GM18511 (cell line): Measurements from ENCODE around the gene IQSEC3.
"Not testable (repeated sequence)": the region's sequence is repeated elsewhere in the genome, so short reads cannot be mapped to it uniquely, and the experiment has no call there.

Source experiments
- ATAC-seq: cut with Tn5 transposase; IDR thresholded peaks from one replicate; pipeline ENCODE4 v1.9.1; 2021; ENCODE audit warnings: mild to moderate bottlenecking, moderate library complexity; ENCODE audit not compliant: unreplicated experiment

Gene IQSEC3

GRCh38 chr12:66428-66781, at the start of gene IQSEC3:
Gene IQSEC3 (plus strand): TSS chr12:66767. CDS start chr12:66883, 116 bp downstream.
- not testable (repeated sequence) for ATAC-seq

DNA sequence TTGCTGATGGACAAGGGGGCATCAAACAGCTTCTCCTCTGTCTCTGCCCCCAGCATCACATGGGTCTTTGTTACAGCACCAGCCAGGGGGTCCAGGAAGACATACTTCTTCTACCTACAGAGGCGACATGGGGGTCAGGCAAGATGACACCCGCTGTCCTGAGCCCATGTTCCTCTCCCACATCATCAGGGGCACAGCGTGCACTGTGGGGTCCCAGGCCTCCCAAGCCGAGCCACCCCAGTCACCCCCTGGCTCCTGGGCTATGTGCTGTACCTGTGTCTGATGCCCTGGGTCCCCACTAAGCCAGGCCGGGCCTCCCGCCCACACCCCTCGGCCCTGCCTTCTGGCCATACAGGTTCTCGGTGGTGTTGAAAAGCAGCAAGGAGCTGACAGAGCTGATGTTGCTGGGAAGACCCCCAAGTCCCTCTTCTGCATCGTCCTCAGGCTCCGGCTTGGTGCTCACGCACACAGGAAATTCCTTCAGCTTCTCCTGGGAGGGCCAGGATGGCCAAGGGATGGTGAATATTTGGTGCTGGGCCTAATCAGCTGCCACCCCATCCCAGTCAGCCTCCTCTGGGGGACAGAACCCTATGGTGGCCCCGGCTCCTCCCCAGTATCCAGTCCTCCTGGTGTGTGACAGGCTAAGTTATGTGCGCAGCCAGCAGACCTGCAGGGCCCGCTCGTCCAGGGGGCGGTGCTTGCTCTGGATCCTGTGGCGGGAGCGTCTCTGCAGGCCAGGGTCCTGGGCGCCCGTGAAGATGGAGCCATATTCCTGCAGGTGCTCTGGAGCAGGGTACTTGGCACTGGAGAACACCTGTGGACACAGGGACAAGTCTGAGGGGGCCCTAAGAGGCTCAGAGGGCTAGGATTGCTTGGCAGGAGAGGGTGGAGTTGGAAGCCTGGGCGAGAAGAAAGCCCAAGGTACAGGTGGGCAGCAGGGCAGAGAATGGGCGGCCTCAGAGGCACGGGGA, 48.9 kb upstream of the IQSEC3 start:
- not testable (repeated sequence) for ATAC-seq

GRCh38 chr12:18821-19567, 47.6 kb upstream of the IQSEC3 start:
- ATAC-seq = not testable (repeated sequence)

GRCh38 chr12:19906-20305, 46.7 kb upstream of the IQSEC3 start:
- ATAC-seq = not testable (repeated sequence)

DNA sequence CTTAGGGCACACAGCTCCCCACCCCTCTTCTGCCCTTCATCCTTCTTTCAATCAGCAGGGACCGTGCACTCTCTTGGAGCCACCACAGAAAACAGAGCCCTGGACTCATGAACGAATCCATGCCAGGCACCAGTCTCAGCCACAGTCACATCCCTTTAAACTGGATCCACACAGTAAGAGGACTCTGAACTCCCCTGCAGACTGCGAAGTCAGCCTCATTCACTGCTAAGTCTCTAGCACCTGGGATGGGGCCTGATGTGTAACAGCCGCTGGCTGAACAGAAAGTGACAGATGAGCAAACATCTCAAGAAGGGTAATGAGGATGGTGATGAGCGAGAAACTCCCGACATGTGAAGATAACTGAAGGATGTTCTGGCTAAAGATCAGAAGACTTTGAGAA, 45.8 kb upstream of the IQSEC3 start:
- no peak for ATAC-seq

DNA sequence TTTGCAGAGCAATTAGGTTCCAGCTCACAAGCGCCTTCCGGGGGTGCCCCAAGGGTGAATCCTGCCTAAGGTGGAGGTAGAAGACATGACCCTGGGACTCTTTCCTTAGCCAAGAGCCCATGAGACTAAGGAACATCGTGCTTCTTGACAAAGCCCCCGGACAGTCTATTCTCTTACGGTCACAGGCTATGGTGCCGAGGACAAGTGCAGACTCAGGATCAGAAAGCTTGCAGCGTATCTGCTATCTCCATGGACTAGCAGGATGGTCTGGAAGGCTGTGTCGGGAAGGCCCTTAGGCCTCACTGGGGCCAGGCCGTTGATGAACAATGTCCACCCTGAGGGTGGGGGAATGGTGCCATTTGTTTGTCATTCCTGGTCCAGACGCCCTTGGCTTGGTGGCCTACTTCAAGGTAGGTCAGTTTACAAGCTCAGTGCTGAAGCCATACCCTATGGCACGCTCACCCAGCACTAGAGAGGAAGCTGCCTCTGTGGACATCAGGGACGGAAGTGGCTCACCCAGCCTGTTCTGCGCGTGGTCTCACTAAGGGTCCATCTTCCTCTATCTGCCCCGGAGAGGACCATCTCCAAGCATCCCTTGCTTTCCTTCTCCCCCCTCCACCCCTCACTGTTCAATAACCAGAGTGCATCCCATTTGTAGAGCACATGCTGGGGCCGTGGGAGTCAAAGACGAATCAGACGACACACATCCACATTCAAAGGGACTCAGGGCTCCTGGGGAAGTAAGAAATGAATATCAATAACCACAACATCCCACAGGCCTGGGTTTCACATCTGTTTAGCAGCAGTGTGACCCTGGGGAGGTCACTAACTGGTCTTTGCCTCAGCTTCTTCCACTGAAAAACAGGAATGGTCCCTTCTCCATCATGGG, 45.0 kb upstream of the IQSEC3 start:
- ATAC-seq = no peak

DNA sequence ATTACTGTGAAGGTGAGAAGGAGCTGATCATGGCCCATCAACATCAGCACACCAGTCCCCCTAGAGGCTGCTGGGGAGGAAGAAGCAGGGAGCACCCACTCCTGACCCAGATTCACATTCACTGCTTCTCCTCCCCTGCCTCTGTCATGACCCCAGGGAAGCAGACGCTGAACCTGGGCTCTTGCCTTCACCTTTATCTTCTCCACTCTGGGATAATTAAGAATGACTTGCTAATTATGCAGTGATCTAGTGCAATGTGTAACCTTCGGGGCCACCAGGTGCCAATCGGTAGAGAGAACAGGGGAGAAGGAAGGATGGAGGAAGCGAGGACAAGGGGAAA, 44.4 kb upstream of the IQSEC3 start:
- ATAC-seq = no peak

DNA sequence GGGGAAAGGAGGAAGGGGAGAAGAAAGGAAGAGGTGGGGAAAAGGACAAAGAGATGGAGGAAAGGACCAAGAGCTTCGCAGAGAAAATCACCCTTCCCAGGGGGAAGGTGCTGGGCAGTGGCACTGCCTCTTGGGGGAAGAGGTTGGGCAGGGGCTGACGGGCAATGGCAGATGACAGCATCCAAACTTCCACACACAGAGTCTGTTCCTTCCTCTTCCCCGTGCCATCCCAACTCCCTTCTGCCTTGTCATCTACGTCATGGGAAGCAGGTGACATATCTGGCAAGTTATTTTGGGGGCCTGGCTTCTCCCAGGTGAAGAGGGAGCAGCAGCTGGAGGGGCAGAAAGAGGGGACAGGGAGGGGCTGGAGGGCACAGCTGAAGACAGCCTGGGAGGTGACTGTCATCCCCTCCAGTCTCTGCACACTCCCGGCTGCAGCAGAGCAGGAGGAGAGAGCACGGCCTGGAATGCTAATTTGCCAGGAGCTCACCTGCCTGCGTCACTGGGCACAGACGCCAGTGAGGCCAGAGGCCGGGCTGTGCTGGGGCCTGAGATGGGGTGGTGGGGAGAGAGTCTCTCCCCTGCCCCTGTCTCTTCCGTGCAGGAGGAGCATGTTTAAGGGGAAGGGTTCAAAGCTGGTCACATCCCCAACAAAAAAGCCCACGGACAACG, 43.9 kb upstream of the IQSEC3 start:
- ATAC-seq = no peak

DNA sequence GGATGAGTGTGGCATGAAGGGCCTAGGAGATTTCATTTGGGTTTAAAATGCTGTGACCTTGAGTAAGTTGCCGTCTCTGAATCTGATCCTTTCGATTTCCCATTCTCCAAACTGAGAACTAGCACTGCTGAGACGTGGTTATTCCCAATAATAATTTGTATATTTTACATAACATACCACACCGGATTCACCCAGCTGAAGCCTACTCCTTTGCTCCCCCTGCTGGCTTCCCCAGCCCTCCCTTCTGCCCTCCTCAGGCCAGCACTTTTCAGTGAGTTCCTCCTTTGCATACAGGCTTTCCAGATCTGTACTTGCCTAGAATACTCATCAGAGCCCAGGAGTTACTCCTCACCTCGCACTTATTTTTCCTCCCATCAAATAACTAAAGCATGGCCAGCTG, 38.7 kb upstream of the IQSEC3 start:
- ATAC-seq = not testable (repeated sequence)

DNA sequence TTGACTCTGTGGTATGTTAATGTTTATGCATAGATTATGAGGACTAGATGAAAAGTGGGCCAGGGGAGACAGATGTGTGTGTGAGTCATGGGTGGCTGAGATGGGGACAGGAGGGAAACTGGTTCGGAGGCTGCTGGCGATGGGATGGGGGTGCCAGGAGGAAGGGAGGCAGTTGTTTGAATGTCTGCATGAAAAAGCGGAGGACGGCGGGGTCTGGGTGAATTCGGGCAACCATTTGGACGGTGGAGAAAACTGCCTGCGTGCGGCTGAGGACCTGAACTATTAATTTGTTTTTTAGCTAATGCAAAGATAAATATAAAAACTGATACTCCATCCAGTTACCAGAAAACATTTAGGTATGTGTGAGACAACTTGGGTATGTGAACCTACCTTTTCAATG, 27.8 kb upstream of the IQSEC3 start:
- ATAC-seq = not testable (repeated sequence)

GRCh38 chr12:39555-40265, 26.9 kb upstream of the IQSEC3 start:
- not testable (repeated sequence) for ATAC-seq

DNA sequence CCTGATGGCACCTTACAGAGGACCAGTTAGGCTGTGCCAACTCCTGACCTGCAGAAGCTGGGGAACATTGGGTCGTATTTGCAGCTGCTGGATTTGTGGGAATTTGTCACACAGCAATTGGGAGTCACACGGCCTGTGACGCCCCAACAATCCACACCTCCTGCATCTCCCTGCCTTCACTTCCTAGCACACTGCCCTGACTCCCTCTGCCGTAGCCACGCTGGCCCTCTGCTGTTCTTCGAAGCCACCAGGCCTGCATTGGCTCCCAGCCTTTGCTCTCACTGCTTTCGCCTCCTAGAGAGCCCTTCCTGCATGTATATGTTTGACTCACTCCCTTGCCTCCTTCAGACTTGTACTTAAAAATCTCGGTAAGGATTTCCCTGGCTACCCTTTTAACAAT, 22.2 kb upstream of the IQSEC3 start:
- not testable (repeated sequence) for ATAC-seq

DNA sequence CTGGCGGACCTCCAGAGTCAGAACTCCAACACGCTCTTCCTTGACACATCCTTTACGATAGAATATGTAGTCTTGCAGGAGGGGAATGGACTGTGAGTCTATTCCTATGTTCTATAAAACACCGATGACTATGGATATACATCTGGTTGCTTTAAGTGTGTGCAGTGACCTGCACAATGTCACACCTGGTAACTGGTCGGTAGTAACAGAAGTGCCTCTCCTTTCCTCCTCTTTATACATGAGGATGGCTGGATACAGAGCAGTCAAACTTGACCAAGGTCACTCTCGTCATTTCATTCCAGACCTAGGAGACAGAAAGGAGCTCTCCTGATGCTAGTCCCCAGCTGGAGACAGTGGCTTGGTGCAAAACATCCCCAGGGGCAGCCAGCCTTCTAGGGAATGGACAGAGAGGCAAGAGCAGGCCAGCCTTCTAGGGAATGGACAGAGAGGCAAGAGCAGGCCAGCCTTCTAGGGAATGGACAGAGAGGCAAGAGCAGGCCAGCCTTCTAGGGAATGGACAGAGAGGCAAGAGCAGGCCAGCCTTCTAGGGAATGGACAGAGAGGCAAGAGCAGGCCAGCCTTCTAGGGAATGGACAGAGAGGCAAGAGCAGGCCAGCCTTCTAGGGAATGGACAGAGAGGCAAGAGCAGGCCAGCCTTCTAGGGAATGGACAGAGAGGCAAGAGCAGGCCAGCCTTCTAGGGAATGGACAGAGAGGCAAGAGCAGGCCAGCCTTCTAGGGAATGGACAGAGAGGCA, 21.2 kb upstream of the IQSEC3 start:
- not testable (repeated sequence) for ATAC-seq

GRCh38 chr12:45991-46358, 20.6 kb upstream of the IQSEC3 start:
- ATAC-seq = not testable (repeated sequence)

DNA sequence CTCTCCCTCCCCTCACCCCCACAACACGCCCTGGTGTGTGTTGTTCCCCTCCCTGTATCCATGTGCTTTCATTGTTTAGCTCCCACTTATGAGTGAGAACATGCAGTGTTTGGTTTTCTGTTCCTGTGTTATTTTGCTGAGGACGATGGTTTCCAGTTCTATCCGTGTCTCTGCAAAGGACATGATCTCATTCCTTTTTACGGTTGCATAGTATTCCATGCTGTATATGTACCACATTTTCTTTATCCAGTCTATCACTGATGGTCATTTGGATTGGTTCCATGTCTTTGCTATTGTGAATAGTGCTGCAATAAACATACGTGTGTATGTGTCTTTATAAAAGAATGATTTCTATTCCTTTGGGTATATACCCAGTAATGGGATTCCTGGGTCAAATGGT, 20.0 kb upstream of the IQSEC3 start:
- not testable (repeated sequence) for ATAC-seq

GRCh38 chr12:47699-48226, 18.8 kb upstream of the IQSEC3 start:
- ATAC-seq = not testable (repeated sequence)

GRCh38 chr12:49149-49548, 17.4 kb upstream of the IQSEC3 start:
- ATAC-seq = not testable (repeated sequence)

GRCh38 chr12:51087-51486, 15.5 kb upstream of the IQSEC3 start:
- ATAC-seq = not testable (repeated sequence)

DNA sequence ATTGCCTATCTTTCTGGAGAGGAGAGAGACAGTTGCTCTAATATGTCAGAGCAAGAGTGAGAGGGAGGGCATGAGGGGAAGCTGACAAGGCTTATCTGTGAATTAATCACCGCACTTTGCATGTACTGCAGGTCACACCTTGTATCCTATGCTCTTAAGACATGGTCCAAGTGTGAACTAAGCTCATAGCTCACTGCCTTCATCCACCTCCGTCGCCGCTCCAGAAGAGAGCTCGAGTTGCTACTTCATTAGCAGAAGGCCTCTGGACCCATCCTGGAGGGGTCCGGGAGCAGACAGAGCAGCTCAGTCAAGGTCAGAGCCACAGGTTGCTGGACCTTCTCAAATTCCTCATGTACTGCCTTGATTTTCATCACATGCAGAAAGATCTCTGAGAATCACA, 14.6 kb upstream of the IQSEC3 start:
- not testable (repeated sequence) for ATAC-seq
